ENCODE measurements around the gene ETV5.
A peak's percentile ranks its signal among the peaks of the same experiment; 100 is the strongest.

ETV5 gene

GRCh38 chr3:186108941-186109865, at the start of gene ETV5 (continued):
- TF ChIP-seq ZNF692 (tag by site-specific recombination; IDR thresholded peaks at IDR 0.05) (peak; percentile 95), KLF10 (tag by site-specific recombination; IDR thresholded peaks at IDR 0.05) (peak; percentile 27; the same call in 1 of the 2 replicates), ZNF660 (tag by site-specific recombination; IDR thresholded peaks at IDR 0.05) (peak; percentile 54; the same call in 1 of the 2 replicates), SP2 (tag by site-specific recombination; IDR thresholded peaks at IDR 0.05) (peak; percentile 92), ZNF341 (tag by site-specific recombination; IDR thresholded peaks at IDR 0.05; ENCODE audit: low read depth) (peak; percentile 61), ZNF366 (tag by site-specific recombination; conservative IDR thresholded peaks at IDR 0.05) (peak; percentile 38; the same call in 1 of the 2 replicates), ZFP69B (tag by site-specific recombination; IDR thresholded peaks at IDR 0.05) (peak; percentile 93)

GRCh38 chr3:186154641-186155040, 45.8 kb upstream of the ETV5 start:
- TF ChIP-seq ZNF785 (tag by site-specific recombination; IDR thresholded peaks at IDR 0.05): no peak
- no peak for TF ChIP-seq ZNF624 (tag by site-specific recombination; IDR thresholded peaks at IDR 0.05)
- no peak for TF ChIP-seq ZNF404 (tag by site-specific recombination; IDR thresholded peaks at IDR 0.05)
- TF ChIP-seq ZNF549 (tag by site-specific recombination; IDR thresholded peaks at IDR 0.05): no peak
- TF ChIP-seq ZNF169 (tag by site-specific recombination; IDR thresholded peaks at IDR 0.05): no peak
- no peak for TF ChIP-seq ZBTB11 (tag by site-specific recombination; conservative IDR thresholded peaks at IDR 0.05; ENCODE audit: low read depth)
- Histone ChIP-seq H3K27ac (ENCODE audit: extremely low read depth, low read depth, low read length) (no peak overlapping the region), H3K9me3 (ENCODE audit: control insufficient read depth, insufficient read depth, low read depth, low read length) (no peaks in the 10 kb centered on the region), H3K4me3 (ENCODE audit: low read depth, low read length) (no peak overlapping the region), H3K4me1 (ENCODE audit: control insufficient read depth, insufficient read depth, low read length) (no peaks in the 10 kb centered on the region), H3K36me3 (ENCODE audit: control insufficient read depth in 2 of 2, insufficient read depth in 1 of 2, low read length in 2 of 2) (no peaks in the 10 kb centered on the region)
- ChIA-PET POLR2A (no interaction called here), CTCF (no interaction called here)

- ChIA-PET POLR2A (no interaction called here), CTCF (no interaction called here)
- H3K27ac ChIP-seq (ENCODE audit: extremely low read depth, low read depth, low read length): no peak overlapping the region
- no peaks in the 10 kb centered on the region for H3K9me3 ChIP-seq (ENCODE audit: control insufficient read depth, insufficient read depth, low read depth, low read length)
- H3K36me3 ChIP-seq (ENCODE audit: control insufficient read depth in 2 of 2, insufficient read depth in 1 of 2, low read length in 2 of 2): no peaks in the 10 kb centered on the region
- no peaks in the 10 kb centered on the region for H3K4me1 ChIP-seq (ENCODE audit: control insufficient read depth, insufficient read depth, low read length)
- no peak overlapping the region for H3K4me3 ChIP-seq (ENCODE audit: low read depth, low read length)
- no peak for TF ChIP-seq INSM2 (tag by site-specific recombination; IDR thresholded peaks at IDR 0.05)
- TF ChIP-seq ZNF513 (tag by site-specific recombination; IDR thresholded peaks at IDR 0.05): no peak
- no peak for TF ChIP-seq ZNF362 (tag by site-specific recombination; IDR thresholded peaks at IDR 0.05)
- TF ChIP-seq ZNF266 (tag by site-specific recombination; IDR thresholded peaks at IDR 0.05; ENCODE audit: low read depth): no peak
- TF ChIP-seq ZNF292 (tag by site-specific recombination; IDR thresholded peaks at IDR 0.05; ENCODE audit: borderline replicate concordance, low read depth): no peak
- no peak for TF ChIP-seq PRDM1 (tag by site-specific recombination; IDR thresholded peaks at IDR 0.05)
- no peak for TF ChIP-seq ZNF600 (tag by site-specific recombination; IDR thresholded peaks at IDR 0.05)
- TF ChIP-seq ZBTB1 (tag by site-specific recombination; IDR thresholded peaks at IDR 0.05): no peak
- no peak for TF ChIP-seq ZNF335 (tag by site-specific recombination; conservative IDR thresholded peaks at IDR 0.05)
- no peak for TF ChIP-seq ZNF155 (tag by site-specific recombination; IDR thresholded peaks at IDR 0.05)
- no peak for TF ChIP-seq HOXD13 (CRISPR knock-in tag; IDR thresholded peaks at IDR 0.05; ENCODE audit: borderline replicate concordance)
- TF ChIP-seq ZNF747 (tag by site-specific recombination; IDR thresholded peaks at IDR 0.05): no peak
Observed at GRCh38 chr3:186152889-186153292, 44.0 kb upstream of the ETV5 start.
